SK-N-SH treated with all-trans-retinoic acid at 6 μM for 48 hours (cell line): Measurements from ENCODE around the gene CHST11.

Experiments
- ATAC-seq: fragments of 200-7000 bp; cut with Tn5 transposase; 3 replicates; pipeline ENCODE4 v1.9.1; 2020; ENCODE audit warnings: mild to moderate bottlenecking, moderate library complexity
- ARNTL ChIP-seq: fragments of 450-650 bp; formaldehyde crosslinking; IDR thresholded peaks from 2 replicates; pipeline ENCODE4 v1.5.0; 2020; ENCODE audit warnings: low read depth, mild to moderate bottlenecking, moderate library complexity, borderline replicate concordance
- BACH2 ChIP-seq: fragments of 250-450 bp; sonication (Bioruptor Pico); IDR thresholded peaks from 2 replicates; pipeline ENCODE4 v1.9.0; 2021; ENCODE audit warnings: mild to moderate bottlenecking, borderline replicate concordance
- CREB5 ChIP-seq: fragments of 250-450 bp; sonication (Bioruptor Pico); IDR thresholded peaks from 2 replicates; pipeline ENCODE4 v1.5.1; 2020; ENCODE audit warnings: low read depth, mild to moderate bottlenecking, moderate library complexity
- CSDC2 ChIP-seq: fragments of 250-450 bp; sonication (Bioruptor Pico); IDR thresholded peaks from 2 replicates; pipeline ENCODE4 v1.5.0; 2020; ENCODE audit warnings: mild to moderate bottlenecking, moderate library complexity
- ESRRG ChIP-seq: fragments of 250-450 bp; sonication (Bioruptor Pico); IDR thresholded peaks from 2 replicates; pipeline ENCODE4 v1.6.1; 2021; ENCODE audit warnings: mild to moderate bottlenecking
- GLIS3 ChIP-seq: fragments of 250-450 bp; sonication (Bioruptor Pico); IDR thresholded peaks from 2 replicates; pipeline ENCODE4 v1.5.0; 2020; ENCODE audit warnings: mild to moderate bottlenecking, moderate library complexity
- ISL1 ChIP-seq: fragments of 250-450 bp; sonication (Bioruptor Pico); IDR thresholded peaks from 2 replicates; pipeline ENCODE4 v2.1.2; 2022; ENCODE audit warnings: mild to moderate bottlenecking, moderate library complexity
- OSR1 ChIP-seq: fragments of 250-450 bp; sonication (Bioruptor Pico); IDR thresholded peaks from 2 replicates; pipeline ENCODE4 v1.8.0; 2022; ENCODE audit warnings: moderate library complexity, mild to moderate bottlenecking, inconsistent platforms
- PATZ1 ChIP-seq: fragments of 250-450 bp; sonication (Bioruptor Pico); IDR thresholded peaks from 2 replicates; pipeline ENCODE4 v1.8.0; 2020; ENCODE audit warnings: mild to moderate bottlenecking, moderate library complexity, borderline replicate concordance
- POU6F1 ChIP-seq: fragments of 250-450 bp; sonication (Bioruptor Pico); IDR thresholded peaks from 2 replicates; pipeline ENCODE4 v1.8.0; 2021; ENCODE audit warnings: low read depth, mild to moderate bottlenecking, moderate library complexity, borderline replicate concordance
- PPARA ChIP-seq: fragments of 250-450 bp; sonication (Bioruptor Pico); IDR thresholded peaks from 2 replicates; pipeline ENCODE4 v1.5.0; 2020; ENCODE audit warnings: mild to moderate bottlenecking, borderline replicate concordance
- RARB ChIP-seq: fragments of 250-450 bp; sonication (Bioruptor Pico); IDR thresholded peaks from 2 replicates; pipeline ENCODE4 v1.8.0; 2021; ENCODE audit warnings: mild to moderate bottlenecking, moderate library complexity
- SNAI2 ChIP-seq: fragments of 250-450 bp; sonication (Bioruptor Pico); IDR thresholded peaks from 2 replicates; pipeline ENCODE4 v1.5.0; 2020; ENCODE audit warnings: mild to moderate bottlenecking, moderate library complexity
- TCF4 ChIP-seq: fragments of 250-450 bp; sonication (Bioruptor Pico); IDR thresholded peaks from 2 replicates; pipeline ENCODE4 v1.8.0; 2021; ENCODE audit warnings: mild to moderate bottlenecking, moderate library complexity, borderline replicate concordance
- TOX ChIP-seq: fragments of 250-450 bp; sonication (Bioruptor Pico); IDR thresholded peaks from 2 replicates; pipeline ENCODE4 v1.8.0; 2021; ENCODE audit warnings: mild to moderate bottlenecking, moderate library complexity, borderline replicate concordance
- TSHZ2 ChIP-seq: fragments of 250-450 bp; sonication (Bioruptor Pico); IDR thresholded peaks from 2 replicates; pipeline ENCODE4 v1.5.0; 2020; ENCODE audit warnings: mild to moderate bottlenecking, moderate library complexity
- ZC3H10 ChIP-seq: fragments of 250-450 bp; sonication (Bioruptor Pico); IDR thresholded peaks from 2 replicates; pipeline ENCODE4 v1.5.1; 2021; ENCODE audit warnings: mild to moderate bottlenecking, moderate library complexity
- ZFP3 ChIP-seq: fragments of 250-450 bp; sonication (Bioruptor Pico); IDR thresholded peaks from 2 replicates; pipeline ENCODE4 v1.5.0; 2020; ENCODE audit warnings: mild to moderate bottlenecking, moderate library complexity
- ZFP30 ChIP-seq: fragments of 450-650 bp; formaldehyde crosslinking; IDR thresholded peaks from 2 replicates; pipeline ENCODE4 v1.5.0; 2022; ENCODE audit warnings: mild to moderate bottlenecking, moderate library complexity
- ZNF565 ChIP-seq: fragments of 450-650 bp; formaldehyde crosslinking; conservative IDR thresholded peaks from 2 replicates; pipeline ENCODE4 v1.5.0; 2020; ENCODE audit warnings: low read depth, mild to moderate bottlenecking, moderate library complexity
- ZNF70 ChIP-seq: fragments of 450-650 bp; formaldehyde crosslinking; IDR thresholded peaks from 2 replicates; pipeline ENCODE4 v1.5.0; 2020; ENCODE audit warnings: mild to moderate bottlenecking, moderate library complexity
- ZNF8 ChIP-seq: fragments of 450-650 bp; formaldehyde crosslinking; IDR thresholded peaks from 2 replicates; pipeline ENCODE4 v1.5.0; 2020; ENCODE audit warnings: mild to moderate bottlenecking, moderate library complexity

CHST11 gene

GRCh38 chr12:104533134-104533533 is 76.4 kb downstream of the CHST11 start:
- TF ChIP-seq ZFP30 (no peak), GLIS3 (CRISPR knock-in tag) (no peak), RARB (no peak), SNAI2 (CRISPR knock-in tag) (no peak), OSR1 (CRISPR knock-in tag) (no peak), ESRRG (CRISPR knock-in tag) (no peak), ZFP3 (CRISPR knock-in tag) (no peak), TOX (no peak), PATZ1 (no peak), ZNF70 (CRISPR knock-in tag) (no peak), ZNF565 (CRISPR knock-in tag) (no peak), ISL1 (no peak), PPARA (no peak), CREB5 (CRISPR knock-in tag) (no peak), ARNTL (no peak), ZNF8 (CRISPR knock-in tag) (no peak)
- ATAC-seq, result no peak

GRCh38 chr12:104534162-104534856 is 77.6 kb downstream of the CHST11 start:
- ATAC-seq, result no peak
- TF ChIP-seq PPARA (no peak), ZC3H10 (CRISPR knock-in tag) (no peak), ARNTL (no peak), BACH2 (no peak), ZFP3 (CRISPR knock-in tag) (no peak), SNAI2 (CRISPR knock-in tag) (no peak), PATZ1 (no peak), RARB (no peak), GLIS3 (CRISPR knock-in tag) (no peak)

- TF ChIP-seq POU6F1, result no peak
- no peak for TF ChIP-seq TSHZ2 (CRISPR knock-in tag)
- no peak for TF ChIP-seq ZNF565 (CRISPR knock-in tag)
- TF ChIP-seq BACH2, result no peak
- TF ChIP-seq TCF4, result no peak
- no peak for TF ChIP-seq ZFP30
- TF ChIP-seq ISL1, result no peak
- no peak for TF ChIP-seq ARNTL
- TF ChIP-seq PPARA, result no peak
- no peak for TF ChIP-seq TOX
- TF ChIP-seq GLIS3 (CRISPR knock-in tag), result no peak
- no peak for TF ChIP-seq RARB
- no peak for TF ChIP-seq ZFP3 (CRISPR knock-in tag)
- no peak for TF ChIP-seq ZNF8 (CRISPR knock-in tag)
- TF ChIP-seq ZC3H10 (CRISPR knock-in tag), result no peak
- no peak for TF ChIP-seq CREB5 (CRISPR knock-in tag)
- TF ChIP-seq ESRRG (CRISPR knock-in tag), result no peak
- no peak for TF ChIP-seq ZNF70 (CRISPR knock-in tag)
- no peak for TF ChIP-seq CSDC2 (CRISPR knock-in tag)
Measured at GRCh38 chr12:104534857-104535248, 78.1 kb downstream of the CHST11 start.

More at GRCh38 chr12:104534857-104535248, 78.1 kb downstream of the CHST11 start:
- no peak; the same call in 2 of the 3 replicates for ATAC-seq
